IMR-90 (cell line): Measurements from ENCODE around the gene DNM2.

ENCODE experiments used
- CEBPB ChIP-seq: IDR thresholded peaks from 2 replicates; pipeline ENCODE4 v1.6.1; 2012; ENCODE audit warnings: low read depth, low read length, improper control_type of control experiment
- CTCF ChIP-seq: conservative IDR thresholded peaks from 2 replicates; pipeline ENCODE4 v1.5.1; 2012; ENCODE audit warnings: mild to moderate bottlenecking, low read depth, low read length, improper control_type of control experiment
- NFE2L2 ChIP-seq: fragments of 150-350 bp; IDR thresholded peaks from 2 replicates; pipeline ENCODE4 v1.6.1; 2016; ENCODE audit warnings: low read depth, mild to moderate bottlenecking, low read length
- POLR2A ChIP-seq: IDR thresholded peaks from 2 replicates; pipeline ENCODE4 v1.6.1; 2012; ENCODE audit warnings: mild to moderate bottlenecking, low read depth, low read length
- RAD21 ChIP-seq: IDR thresholded peaks from 2 replicates; pipeline ENCODE4 v1.6.1; 2012; ENCODE audit warnings: low read length, improper control_type of control experiment
- USF2 ChIP-seq: fragments of 150-350 bp; IDR thresholded peaks from 2 replicates; pipeline ENCODE4 v1.6.1; 2017; ENCODE audit warnings: mild to moderate bottlenecking, antibody characterized with exemption, low read length, low read depth

GRCh38 chr19:10762656-10763055, 44.8 kb downstream of the DNM2 start:
- TF ChIP-seq CTCF = no peak
- no peak for TF ChIP-seq NFE2L2
- TF ChIP-seq POLR2A = no peak
- no peak for TF ChIP-seq USF2
- TF ChIP-seq RAD21 = no peak
- no peak for TF ChIP-seq CEBPB
